Activated T-cell treated with anti-CD3 and anti-CD28 coated beads, Interleukin-2, amount 50 U/mL, for 24 hours (primary cell): ENCODE data around the gene TMEM101.
"Not testable (repeated sequence)": the region's sequence is repeated elsewhere in the genome, so short reads cannot be mapped to it uniquely, and the experiment has no call there.

ENCODE experiments used
- DNase-seq: peaks from one replicate; pipeline ENCODE4 v3.0.0-alpha.2; 2020
- H3K27ac Mint-ChIP-seq: 2 replicates; pipeline ENCODE4 v1.8.0; 2020; ENCODE audit warnings: mild to moderate bottlenecking, mixed read lengths
- H3K27me3 Mint-ChIP-seq: 2 replicates; pipeline ENCODE4 v1.8.0; 2020; ENCODE audit warnings: mixed read lengths
- H3K36me3 Mint-ChIP-seq: 2 replicates; pipeline ENCODE4 v1.8.0; 2020; ENCODE audit warnings: low read depth, mixed read lengths
- H3K4me1 Mint-ChIP-seq: 2 replicates; pipeline ENCODE4 v1.8.0; 2020; ENCODE audit warnings: low read depth, mixed read lengths
- H3K4me3 Mint-ChIP-seq: 2 replicates; pipeline ENCODE4 v1.8.0; 2020; ENCODE audit warnings: mild to moderate bottlenecking, moderate library complexity, mixed read lengths
- H3K9me3 Mint-ChIP-seq: 2 replicates; pipeline ENCODE4 v1.8.0; 2020; ENCODE audit warnings: mixed read lengths

The TMEM101 gene

GRCh38 chr17:43978078-43978477, 36.7 kb downstream of the TMEM101 start:
- H3K27me3 Mint-ChIP-seq, result peaks cover 45% of the 10 kb centered on the region
- no peaks in the 10 kb centered on the region for H3K9me3 Mint-ChIP-seq
- no peak overlapping the region for H3K4me3 Mint-ChIP-seq
- DNase-seq, result no peak
- no peaks in the 10 kb centered on the region for H3K4me1 Mint-ChIP-seq
- no peak overlapping the region for H3K27ac Mint-ChIP-seq
- no peaks in the 10 kb centered on the region for H3K36me3 Mint-ChIP-seq

GRCh38 chr17:43976963-43977837, 37.6 kb downstream of the TMEM101 start:
- no peak for DNase-seq
- no peak overlapping the region for H3K27ac Mint-ChIP-seq
- H3K9me3 Mint-ChIP-seq, result no peaks in the 10 kb centered on the region

GRCh38 chr17:43975898-43976297, 38.9 kb downstream of the TMEM101 start:
- H3K27me3 Mint-ChIP-seq, result peaks cover 26% of the 10 kb centered on the region
- no peaks in the 10 kb centered on the region for H3K9me3 Mint-ChIP-seq
- H3K36me3 Mint-ChIP-seq, result no peaks in the 10 kb centered on the region
- DNase-seq, result no peak
- no peaks in the 10 kb centered on the region for H3K4me1 Mint-ChIP-seq
- no peak overlapping the region for H3K4me3 Mint-ChIP-seq
- H3K27ac Mint-ChIP-seq, result no peak overlapping the region

More at GRCh38 chr17:43976963-43977837, 37.6 kb downstream of the TMEM101 start:
- no peaks in the 10 kb centered on the region for H3K36me3 Mint-ChIP-seq
- H3K4me1 Mint-ChIP-seq, result no peaks in the 10 kb centered on the region
- H3K4me3 Mint-ChIP-seq, result no peak overlapping the region
- peaks cover 38% of the 10 kb centered on the region for H3K27me3 Mint-ChIP-seq

DNA sequence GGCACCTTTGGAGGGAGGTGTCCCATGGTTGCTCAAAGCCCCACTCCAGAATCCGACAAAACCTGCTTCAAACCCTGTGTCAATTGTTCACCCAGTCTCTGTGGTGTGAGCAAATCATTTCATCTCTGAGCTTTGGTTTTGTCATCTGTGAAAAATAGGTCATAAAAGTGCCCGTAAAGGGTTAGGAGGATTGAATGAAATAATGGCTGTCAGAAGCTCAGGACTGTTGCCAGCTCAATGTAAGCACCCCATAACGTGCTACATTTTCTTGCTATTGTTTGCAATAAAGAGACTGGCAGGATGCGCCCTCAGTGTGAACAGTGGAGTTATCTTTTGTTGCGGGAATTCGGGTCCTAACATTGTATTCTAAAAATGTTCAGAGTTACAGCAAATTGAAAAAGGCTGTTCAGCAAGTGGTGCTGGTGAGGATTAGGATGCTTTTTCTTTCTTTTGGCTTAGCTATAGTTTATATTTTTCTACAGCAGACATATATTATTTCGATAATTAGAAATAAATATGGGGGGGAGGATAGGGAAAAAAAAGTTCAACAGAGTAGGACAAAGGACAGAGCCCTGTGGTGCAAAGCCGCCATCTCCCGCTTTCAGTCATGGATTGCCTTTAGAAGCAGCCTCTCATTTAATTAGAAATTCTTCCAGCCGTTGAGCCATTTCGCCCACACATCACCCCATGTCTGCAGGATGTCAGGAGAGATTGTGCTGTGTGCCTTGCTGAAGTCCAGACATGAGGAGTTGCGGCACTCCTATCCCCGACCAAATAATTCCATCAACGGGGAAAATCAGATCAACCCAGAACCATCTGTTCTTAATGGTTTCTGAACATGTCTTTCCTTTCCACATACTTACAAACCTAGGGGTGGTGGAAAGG, 40.1 kb downstream of the TMEM101 start:
- H3K4me3 Mint-ChIP-seq, result no peak overlapping the region
- DNase-seq, result no peak
- no peaks in the 10 kb centered on the region for H3K36me3 Mint-ChIP-seq
- peaks cover 24% of the 10 kb centered on the region for H3K27me3 Mint-ChIP-seq
- H3K4me1 Mint-ChIP-seq, result no peaks in the 10 kb centered on the region
- no peaks in the 10 kb centered on the region for H3K9me3 Mint-ChIP-seq
- H3K27ac Mint-ChIP-seq, result no peak overlapping the region

DNA sequence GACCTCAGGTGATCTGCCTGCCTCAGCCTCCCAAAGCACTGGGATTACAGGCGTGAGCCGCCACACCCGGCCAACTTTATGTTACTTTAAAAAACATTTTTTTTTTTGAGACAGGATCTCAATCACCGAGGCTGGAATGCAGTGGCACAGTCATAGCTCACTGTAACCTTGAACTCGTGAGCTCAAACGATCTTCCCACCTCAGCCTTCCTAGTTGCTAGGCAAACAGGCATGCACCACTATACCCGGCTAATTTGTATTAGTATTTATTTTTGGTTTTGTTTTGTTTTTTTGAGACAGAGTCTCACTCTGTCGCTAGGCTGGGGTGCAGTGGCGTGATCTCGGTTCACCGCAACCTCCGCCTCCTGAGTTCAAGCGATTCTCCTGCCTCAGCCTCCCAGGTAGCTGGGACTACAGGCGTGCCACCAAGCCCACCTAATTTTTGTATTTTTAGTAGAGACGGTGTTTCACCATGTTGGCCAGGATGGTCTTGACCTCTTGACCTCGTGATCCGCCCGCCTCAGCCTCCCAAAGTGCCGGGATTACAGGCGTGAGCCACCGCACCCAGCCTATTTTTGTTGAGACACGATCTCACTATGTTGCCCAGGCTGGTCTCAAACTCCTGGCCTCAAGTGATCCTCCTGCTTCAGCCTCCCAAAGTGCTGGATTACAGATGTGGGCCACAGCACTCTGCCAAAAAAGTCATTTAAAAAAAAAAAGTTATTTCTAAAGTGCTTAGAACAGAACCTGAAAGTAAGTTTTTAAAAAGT, 42.1 kb downstream of the TMEM101 start:
- not testable (repeated sequence) for DNase-seq, H3K4me1 Mint-ChIP-seq, H3K4me3 Mint-ChIP-seq, H3K36me3 Mint-ChIP-seq, H3K9me3 Mint-ChIP-seq, H3K27ac Mint-ChIP-seq
- peaks cover 17% of the 10 kb centered on the region for H3K27me3 Mint-ChIP-seq

GRCh38 chr17:43971436-43971835, 43.3 kb downstream of the TMEM101 start:
- H3K27ac Mint-ChIP-seq, H3K9me3 Mint-ChIP-seq, H3K4me1 Mint-ChIP-seq, DNase-seq, H3K4me3 Mint-ChIP-seq, H3K36me3 Mint-ChIP-seq: not testable (repeated sequence)
- peaks cover 17% of the 10 kb centered on the region for H3K27me3 Mint-ChIP-seq

- Mint-ChIP-seq H3K9me3 (no peaks in the 10 kb centered on the region), H3K27me3 (peaks cover 17% of the 10 kb centered on the region), H3K4me1 (no peaks in the 10 kb centered on the region), H3K36me3 (no peaks in the 10 kb centered on the region), H3K27ac (no peak overlapping the region), H3K4me3 (no peak overlapping the region)
- no peak for DNase-seq
Observed at GRCh38 chr17:43970366-43970765, 44.4 kb downstream of the TMEM101 start.

DNA sequence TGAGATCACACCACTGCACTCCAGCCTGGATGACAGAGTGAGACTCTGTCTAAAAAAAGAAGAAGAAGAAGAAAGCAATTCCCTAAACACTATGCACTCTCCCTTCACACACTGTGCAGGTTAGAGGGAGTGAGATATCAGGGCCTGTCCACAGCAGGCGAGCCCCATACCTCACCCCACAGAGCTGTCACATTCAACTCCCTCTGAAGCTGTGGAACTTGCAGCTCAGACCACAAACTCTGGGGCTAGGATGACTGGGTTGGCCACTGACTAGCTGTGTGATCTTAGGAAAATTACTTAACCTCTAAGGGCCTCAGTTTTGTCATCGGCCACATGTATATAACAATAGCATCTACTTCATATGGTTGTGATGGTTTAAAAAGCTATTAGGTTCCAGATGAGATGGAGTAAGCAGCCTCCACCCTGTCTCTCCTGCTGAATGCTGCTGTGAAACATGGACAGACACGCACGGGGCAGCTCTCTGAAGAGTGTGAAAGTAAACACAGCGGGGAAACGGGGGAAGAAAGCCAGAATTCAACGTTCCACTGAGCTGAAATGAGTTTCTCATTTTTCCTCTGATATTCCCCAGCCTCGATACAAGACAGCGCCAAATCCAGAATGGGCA, 47.4 kb downstream of the TMEM101 start:
- no peaks in the 10 kb centered on the region for H3K9me3 Mint-ChIP-seq
- H3K4me3 Mint-ChIP-seq, result no peak overlapping the region
- peaks cover 8% of the 10 kb centered on the region for H3K27me3 Mint-ChIP-seq
- H3K4me1 Mint-ChIP-seq, result no peaks in the 10 kb centered on the region
- H3K36me3 Mint-ChIP-seq, result no peaks in the 10 kb centered on the region
- no peak overlapping the region for H3K27ac Mint-ChIP-seq
- DNase-seq, result no peak

DNA sequence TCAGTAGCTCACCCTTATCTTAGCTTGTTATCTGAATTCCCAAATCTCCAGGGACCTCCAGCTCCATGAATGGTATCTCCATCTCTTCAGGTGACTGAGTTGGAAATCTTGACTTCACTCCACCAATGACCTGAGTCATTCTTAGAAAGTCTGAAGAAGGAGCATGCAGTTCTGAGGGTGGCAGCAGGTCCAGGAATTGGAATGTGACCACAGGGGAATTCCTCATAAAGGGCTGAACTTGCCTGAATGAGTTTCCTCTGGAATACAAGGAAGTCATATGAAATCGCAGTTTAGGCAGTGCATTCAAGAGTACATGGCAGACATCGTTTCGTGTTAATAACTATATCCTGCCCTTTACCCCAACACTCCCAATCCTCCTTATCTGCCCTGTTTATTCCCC, 48.5 kb downstream of the TMEM101 start:
- H3K27ac Mint-ChIP-seq, result no peak overlapping the region
- no peaks in the 10 kb centered on the region for H3K4me1 Mint-ChIP-seq
- peaks cover 12% of the 10 kb centered on the region for H3K27me3 Mint-ChIP-seq
- no peak for DNase-seq
- H3K4me3 Mint-ChIP-seq, result no peak overlapping the region
- H3K9me3 Mint-ChIP-seq, result no peaks in the 10 kb centered on the region
- no peaks in the 10 kb centered on the region for H3K36me3 Mint-ChIP-seq

DNA sequence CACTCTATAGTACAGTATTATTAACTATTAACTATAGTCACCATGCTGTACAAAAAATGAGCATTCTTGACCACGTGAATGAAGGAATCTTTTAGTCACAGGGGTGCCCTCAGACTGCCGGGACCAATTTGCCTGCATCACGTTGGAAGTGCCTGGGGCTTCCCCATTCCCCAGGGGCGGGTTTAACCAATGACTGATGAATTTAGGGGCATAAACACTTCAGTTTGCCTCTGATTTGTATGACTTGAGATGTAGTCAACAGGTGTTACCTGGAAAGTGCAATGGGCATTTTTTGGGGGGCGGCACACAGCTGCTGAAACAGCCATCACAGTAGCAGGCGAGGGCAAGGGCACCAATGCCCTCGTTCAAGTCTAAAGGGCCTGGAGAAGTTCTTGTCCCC, 52.3 kb downstream of the TMEM101 start:
- no peaks in the 10 kb centered on the region for H3K9me3 Mint-ChIP-seq
- no peak overlapping the region for H3K4me3 Mint-ChIP-seq
- peaks cover 2% of the 10 kb centered on the region for H3K4me1 Mint-ChIP-seq
- no peaks in the 10 kb centered on the region for H3K36me3 Mint-ChIP-seq
- DNase-seq, result no peak
- H3K27me3 Mint-ChIP-seq, result peaks cover 8% of the 10 kb centered on the region
- no peak overlapping the region for H3K27ac Mint-ChIP-seq

DNA sequence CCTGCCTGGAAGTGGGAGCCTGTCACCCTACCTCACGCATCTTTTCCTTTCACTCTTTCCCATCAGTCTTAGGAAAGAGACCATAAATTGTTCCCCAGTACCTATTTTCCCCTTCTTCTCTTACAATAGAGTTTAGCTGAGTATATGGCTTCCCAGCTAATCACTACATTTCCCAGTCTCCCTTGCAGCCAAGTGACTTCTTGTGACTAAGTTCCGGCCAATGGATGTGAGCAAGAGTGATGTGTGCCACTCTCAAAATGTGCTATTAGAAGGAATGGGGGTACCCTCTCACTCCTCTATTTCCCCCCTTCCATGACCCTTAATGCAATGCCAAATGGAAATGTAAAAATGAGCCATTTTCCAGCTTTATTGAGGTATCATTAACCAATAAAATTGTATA, 52.8 kb downstream of the TMEM101 start:
- Mint-ChIP-seq H3K27me3 (peaks cover 8% of the 10 kb centered on the region), H3K4me3 (no peak overlapping the region), H3K36me3 (no peaks in the 10 kb centered on the region), H3K27ac (no peak overlapping the region), H3K4me1 (peaks cover 2% of the 10 kb centered on the region), H3K9me3 (no peaks in the 10 kb centered on the region)
- DNase-seq, result no peak

- H3K9me3 Mint-ChIP-seq, DNase-seq, H3K36me3 Mint-ChIP-seq, H3K27me3 Mint-ChIP-seq, H3K4me1 Mint-ChIP-seq, H3K27ac Mint-ChIP-seq, H3K4me3 Mint-ChIP-seq: not testable (repeated sequence)
Observed at GRCh38 chr17:43961292-43961691, 53.5 kb downstream of the TMEM101 start.
